ENCODE results near the gene ZBP1.

Gene ZBP1

DNA sequence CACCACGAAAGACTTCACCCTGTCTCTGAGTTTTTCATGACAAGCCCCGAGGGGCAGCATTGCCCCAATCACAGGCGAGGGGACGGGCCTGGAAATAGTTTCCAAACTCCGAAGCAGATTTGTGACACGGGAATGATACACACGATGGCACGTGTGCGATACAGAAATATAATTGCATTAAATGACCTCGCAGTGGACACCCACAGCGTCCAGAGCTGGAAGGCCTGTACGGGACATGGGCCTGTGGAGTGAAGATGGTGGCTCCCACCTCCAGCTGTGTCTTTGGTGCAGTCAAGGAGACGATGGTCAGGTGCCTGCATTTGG lies 46.6 kb upstream of the ZBP1 start:
- TF ChIP-seq PPARA (CRISPR knock-in tag; IDR thresholded peaks at IDR 0.05; ENCODE audit: borderline replicate concordance), result no peak
- TF ChIP-seq TCF4 (CRISPR knock-in tag; IDR thresholded peaks at IDR 0.05; ENCODE audit: borderline replicate concordance), result no peak
- TF ChIP-seq, protein P1, sequence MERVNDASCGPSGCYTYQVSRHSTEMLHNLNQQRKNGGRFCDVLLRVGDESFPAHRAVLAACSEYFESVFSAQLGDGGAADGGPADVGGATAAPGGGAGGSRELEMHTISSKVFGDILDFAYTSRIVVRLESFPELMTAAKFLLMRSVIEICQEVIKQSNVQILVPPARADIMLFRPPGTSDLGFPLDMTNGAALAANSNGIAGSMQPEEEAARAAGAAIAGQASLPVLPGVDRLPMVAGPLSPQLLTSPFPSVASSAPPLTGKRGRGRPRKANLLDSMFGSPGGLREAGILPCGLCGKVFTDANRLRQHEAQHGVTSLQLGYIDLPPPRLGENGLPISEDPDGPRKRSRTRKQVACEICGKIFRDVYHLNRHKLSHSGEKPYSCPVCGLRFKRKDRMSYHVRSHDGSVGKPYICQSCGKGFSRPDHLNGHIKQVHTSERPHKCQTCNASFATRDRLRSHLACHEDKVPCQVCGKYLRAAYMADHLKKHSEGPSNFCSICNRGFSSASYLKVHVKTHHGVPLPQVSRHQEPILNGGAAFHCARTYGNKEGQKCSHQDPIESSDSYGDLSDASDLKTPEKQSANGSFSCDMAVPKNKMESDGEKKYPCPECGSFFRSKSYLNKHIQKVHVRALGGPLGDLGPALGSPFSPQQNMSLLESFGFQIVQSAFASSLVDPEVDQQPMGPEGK (CRISPR knock-in tag; IDR thresholded peaks at IDR 0.05; ENCODE audit: borderline replicate concordance), result no peak
- TF ChIP-seq ARNTL (CRISPR knock-in tag; IDR thresholded peaks at IDR 0.05; ENCODE audit: borderline replicate concordance, low read depth), result no peak
- no peak for TF ChIP-seq SNAI2 (CRISPR knock-in tag; IDR thresholded peaks at IDR 0.05)
- TF ChIP-seq RARB (CRISPR knock-in tag; IDR thresholded peaks at IDR 0.05), result no peak
- no peak for TF ChIP-seq ZNF8 (CRISPR knock-in tag; IDR thresholded peaks at IDR 0.05)
- TF ChIP-seq ZNF70 (CRISPR knock-in tag; IDR thresholded peaks at IDR 0.05), result no peak
- no peak for TF ChIP-seq ISL1 (CRISPR knock-in tag; IDR thresholded peaks at IDR 0.05)
- TF ChIP-seq, protein P2, sequence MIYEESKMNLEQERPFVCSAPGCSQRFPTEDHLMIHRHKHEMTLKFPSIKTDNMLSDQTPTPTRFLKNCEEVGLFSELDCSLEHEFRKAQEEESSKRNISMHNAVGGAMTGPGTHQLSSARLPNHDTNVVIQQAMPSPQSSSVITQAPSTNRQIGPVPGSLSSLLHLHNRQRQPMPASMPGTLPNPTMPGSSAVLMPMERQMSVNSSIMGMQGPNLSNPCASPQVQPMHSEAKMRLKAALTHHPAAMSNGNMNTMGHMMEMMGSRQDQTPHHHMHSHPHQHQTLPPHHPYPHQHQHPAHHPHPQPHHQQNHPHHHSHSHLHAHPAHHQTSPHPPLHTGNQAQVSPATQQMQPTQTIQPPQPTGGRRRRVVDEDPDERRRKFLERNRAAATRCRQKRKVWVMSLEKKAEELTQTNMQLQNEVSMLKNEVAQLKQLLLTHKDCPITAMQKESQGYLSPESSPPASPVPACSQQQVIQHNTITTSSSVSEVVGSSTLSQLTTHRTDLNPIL (CRISPR knock-in tag; IDR thresholded peaks at IDR 0.05; ENCODE audit: low read depth), result no peak
- no peak for TF ChIP-seq GLIS3 (CRISPR knock-in tag; IDR thresholded peaks at IDR 0.05)
- TF ChIP-seq ZNF565 (CRISPR knock-in tag; conservative IDR thresholded peaks at IDR 0.05; ENCODE audit: low read depth), result no peak
- TF ChIP-seq, protein P3, sequence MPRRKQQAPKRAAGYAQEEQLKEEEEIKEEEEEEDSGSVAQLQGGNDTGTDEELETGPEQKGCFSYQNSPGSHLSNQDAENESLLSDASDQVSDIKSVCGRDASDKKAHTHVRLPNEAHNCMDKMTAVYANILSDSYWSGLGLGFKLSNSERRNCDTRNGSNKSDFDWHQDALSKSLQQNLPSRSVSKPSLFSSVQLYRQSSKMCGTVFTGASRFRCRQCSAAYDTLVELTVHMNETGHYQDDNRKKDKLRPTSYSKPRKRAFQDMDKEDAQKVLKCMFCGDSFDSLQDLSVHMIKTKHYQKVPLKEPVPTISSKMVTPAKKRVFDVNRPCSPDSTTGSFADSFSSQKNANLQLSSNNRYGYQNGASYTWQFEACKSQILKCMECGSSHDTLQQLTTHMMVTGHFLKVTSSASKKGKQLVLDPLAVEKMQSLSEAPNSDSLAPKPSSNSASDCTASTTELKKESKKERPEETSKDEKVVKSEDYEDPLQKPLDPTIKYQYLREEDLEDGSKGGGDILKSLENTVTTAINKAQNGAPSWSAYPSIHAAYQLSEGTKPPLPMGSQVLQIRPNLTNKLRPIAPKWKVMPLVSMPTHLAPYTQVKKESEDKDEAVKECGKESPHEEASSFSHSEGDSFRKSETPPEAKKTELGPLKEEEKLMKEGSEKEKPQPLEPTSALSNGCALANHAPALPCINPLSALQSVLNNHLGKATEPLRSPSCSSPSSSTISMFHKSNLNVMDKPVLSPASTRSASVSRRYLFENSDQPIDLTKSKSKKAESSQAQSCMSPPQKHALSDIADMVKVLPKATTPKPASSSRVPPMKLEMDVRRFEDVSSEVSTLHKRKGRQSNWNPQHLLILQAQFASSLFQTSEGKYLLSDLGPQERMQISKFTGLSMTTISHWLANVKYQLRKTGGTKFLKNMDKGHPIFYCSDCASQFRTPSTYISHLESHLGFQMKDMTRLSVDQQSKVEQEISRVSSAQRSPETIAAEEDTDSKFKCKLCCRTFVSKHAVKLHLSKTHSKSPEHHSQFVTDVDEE (CRISPR knock-in tag; IDR thresholded peaks at IDR 0.05), result no peak
- TF ChIP-seq, protein P4, sequence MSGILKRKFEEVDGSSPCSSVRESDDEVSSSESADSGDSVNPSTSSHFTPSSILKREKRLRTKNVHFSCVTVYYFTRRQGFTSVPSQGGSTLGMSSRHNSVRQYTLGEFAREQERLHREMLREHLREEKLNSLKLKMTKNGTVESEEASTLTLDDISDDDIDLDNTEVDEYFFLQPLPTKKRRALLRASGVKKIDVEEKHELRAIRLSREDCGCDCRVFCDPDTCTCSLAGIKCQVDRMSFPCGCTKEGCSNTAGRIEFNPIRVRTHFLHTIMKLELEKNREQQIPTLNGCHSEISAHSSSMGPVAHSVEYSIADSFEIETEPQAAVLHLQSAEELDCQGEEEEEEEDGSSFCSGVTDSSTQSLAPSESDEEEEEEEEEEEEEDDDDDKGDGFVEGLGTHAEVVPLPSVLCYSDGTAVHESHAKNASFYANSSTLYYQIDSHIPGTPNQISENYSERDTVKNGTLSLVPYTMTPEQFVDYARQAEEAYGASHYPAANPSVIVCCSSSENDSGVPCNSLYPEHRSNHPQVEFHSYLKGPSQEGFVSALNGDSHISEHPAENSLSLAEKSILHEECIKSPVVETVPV (CRISPR knock-in tag; IDR thresholded peaks at IDR 0.05), result no peak
- no peak for TF ChIP-seq CSDC2 (CRISPR knock-in tag; IDR thresholded peaks at IDR 0.05)
- TF ChIP-seq ZC3H10 (CRISPR knock-in tag; IDR thresholded peaks at IDR 0.05), result no peak
- no peak for TF ChIP-seq BACH2 (CRISPR knock-in tag; IDR thresholded peaks at IDR 0.05; ENCODE audit: borderline replicate concordance)
- no peak for TF ChIP-seq OSR1 (CRISPR knock-in tag; IDR thresholded peaks at IDR 0.05)
- no peak for ATAC-seq

DNA sequence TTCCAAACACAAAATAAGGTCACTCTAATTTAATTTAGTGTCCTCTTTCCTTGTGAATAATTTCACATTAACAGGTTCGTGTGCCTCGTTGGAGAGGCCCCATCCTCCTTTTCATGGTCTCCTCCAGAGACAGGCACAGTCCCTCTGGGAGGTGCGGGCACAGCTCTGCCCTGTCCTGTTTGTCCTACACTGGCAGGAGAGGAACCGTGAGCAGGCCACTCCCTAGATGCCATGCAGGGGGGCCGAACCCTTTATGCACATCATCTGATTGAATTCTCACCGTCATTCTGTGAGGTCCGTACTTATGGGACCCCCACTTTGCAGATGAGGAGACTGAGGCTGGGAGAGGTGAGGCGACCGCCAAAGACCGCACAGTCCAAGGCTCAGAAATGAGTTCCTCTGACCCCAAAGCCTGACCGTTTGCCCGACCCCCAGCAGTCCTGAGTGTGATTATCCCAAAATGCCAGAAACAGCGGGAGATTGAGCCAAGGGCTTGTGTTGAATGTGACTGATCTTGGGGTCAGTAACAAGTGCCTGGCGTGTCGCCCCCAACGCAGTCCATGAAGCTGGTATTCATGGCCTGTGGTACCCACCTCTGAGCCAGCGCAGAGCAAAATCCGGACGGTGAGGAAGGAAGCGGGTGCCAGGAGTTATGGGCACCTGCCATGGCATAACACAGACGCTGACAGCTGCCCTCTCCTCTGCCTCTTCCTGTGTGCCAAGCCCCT lies 46.0 kb upstream of the ZBP1 start:
- TF ChIP-seq CSDC2 (CRISPR knock-in tag; IDR thresholded peaks at IDR 0.05) (no peak), PPARA (CRISPR knock-in tag; IDR thresholded peaks at IDR 0.05; ENCODE audit: borderline replicate concordance) (no peak), BACH2 (CRISPR knock-in tag; IDR thresholded peaks at IDR 0.05; ENCODE audit: borderline replicate concordance) (no peak), ZNF565 (CRISPR knock-in tag; conservative IDR thresholded peaks at IDR 0.05; ENCODE audit: low read depth) (no peak), ZNF8 (CRISPR knock-in tag; IDR thresholded peaks at IDR 0.05) (no peak), ZFP3 (CRISPR knock-in tag; IDR thresholded peaks at IDR 0.05) (no peak), ZC3H10 (CRISPR knock-in tag; IDR thresholded peaks at IDR 0.05) (no peak), GLIS3 (CRISPR knock-in tag; IDR thresholded peaks at IDR 0.05) (no peak), TCF4 (CRISPR knock-in tag; IDR thresholded peaks at IDR 0.05; ENCODE audit: borderline replicate concordance) (no peak), OSR1 (CRISPR knock-in tag; IDR thresholded peaks at IDR 0.05) (no peak), TOX (CRISPR knock-in tag; IDR thresholded peaks at IDR 0.05; ENCODE audit: borderline replicate concordance) (no peak), RARB (CRISPR knock-in tag; IDR thresholded peaks at IDR 0.05) (no peak), ESRRG (CRISPR knock-in tag; IDR thresholded peaks at IDR 0.05) (no peak)
- TF ChIP-seq, protein P1 (CRISPR knock-in tag; IDR thresholded peaks at IDR 0.05; ENCODE audit: borderline replicate concordance), result no peak
- no peak for ATAC-seq

Measured in SK-N-SH treated with all-trans-retinoic acid at 6 μM for 48 hours (cell line).